ENCODE measurements around the gene OPN4.

- TF ChIP-seq EZH2 (IDR thresholded peaks at IDR 0.05; ENCODE audit: insufficient read depth, poor library complexity, severe bottlenecking) (no peak), EZH2phosphoT487 (IDR thresholded peaks at IDR 0.05; ENCODE audit: insufficient read depth, low read depth) (no peak)
Observed at GRCh38 chr10:86707505-86707904, 53.2 kb downstream of the OPN4 start.
